Left cardiac atrium (tissue), 4 donors: ENCODE data around the gene PTCD3. TPM values are rescaled to one million over a fixed set of nuclear protein-coding genes. Genes with fewer than 3 reads are reported as not detected.

ENCODE experiments used
- ATAC-seq, 2 donors: fragments of 200-7000 bp; cut with Tn5 transposase; one replicate each; pipeline ENCODE4 v1.9.1; 2020; ENCODE audit warnings: mild to moderate bottlenecking in 2 of 2, moderate library complexity in 2 of 2
- DNase-seq: peaks from one replicate; pipeline ENCODE4 v3.0.0-alpha.2; 2020
- intact Hi-C, 2 donors: fragments of 100-400 bp; cut with DNase I; formaldehyde crosslinking; loops; one replicate each; pipeline versions ENCODE4 v1.14.1 to v1.15.1; 2022 to 2023
- total RNA-seq, 2 donors: library from RNA; stranded (reverse); fragmentation: NEBNext Ultra II Directional; extraction: Animal tissue kit (Norgen Biotek cat#: 25700); gene quantifications; one replicate each; pipeline ENCODE4 v1.2.1, GENCODE V29; 2021
- donor health status: DM: no; HTN: yes; CAD: no.
- donor health status: DM: no; HTN: yes; CAD: no; lungs with severe emphysema.
- donor health status: DM: yes; HTN: yes; CAD: no.
- donor health status: Dilated cardiomyopathy.

Gene PTCD3
- total RNA-seq, 2 donors from 2014 or later = 89.6 to 124 TPM

DNA sequence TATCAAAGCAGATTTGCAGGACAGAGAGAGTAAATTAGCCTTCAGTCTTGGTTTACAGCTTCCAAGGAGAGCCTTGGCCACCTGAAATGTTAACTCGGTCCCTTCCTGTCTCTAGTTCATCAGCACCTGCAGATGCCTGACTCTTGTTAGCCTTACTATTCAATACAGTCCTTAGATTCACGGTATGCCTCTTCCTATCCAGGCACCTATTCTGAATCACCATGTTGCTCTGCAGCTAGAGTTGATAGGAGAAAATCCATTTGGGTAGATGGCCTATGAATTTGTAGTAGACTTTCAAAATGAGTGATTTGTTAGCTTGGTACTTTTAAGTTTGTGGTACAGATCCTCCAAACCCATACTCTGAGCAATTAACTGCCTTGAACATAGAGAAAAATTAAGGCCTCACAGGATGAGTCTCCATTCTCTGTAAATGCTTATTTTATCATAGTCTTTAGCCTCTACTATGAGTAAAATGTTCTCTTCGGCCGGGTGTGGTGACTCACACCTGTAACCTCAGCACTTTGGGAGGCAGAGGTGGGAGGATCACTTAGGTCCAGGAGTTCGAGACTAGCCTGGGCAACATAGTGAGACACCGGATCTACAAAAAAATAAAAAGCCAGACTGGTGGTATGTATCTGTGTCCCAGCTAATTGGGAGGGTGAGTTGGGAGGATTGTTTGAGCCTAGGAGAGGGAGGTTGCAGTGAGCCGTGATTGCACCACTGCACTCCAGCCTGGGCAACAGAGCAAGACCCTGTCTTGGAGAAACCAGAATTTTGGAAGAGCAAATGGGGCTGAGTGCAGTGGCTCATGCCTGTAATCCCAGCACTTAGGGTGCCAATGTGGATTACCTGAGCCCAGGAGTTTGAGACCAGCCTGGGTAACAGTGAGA, 32.9 kb downstream of the PTCD3 start:
- DNase-seq (no peak), ATAC-seq (no peak)
- intact Hi-C loops = no loop called here

DNA sequence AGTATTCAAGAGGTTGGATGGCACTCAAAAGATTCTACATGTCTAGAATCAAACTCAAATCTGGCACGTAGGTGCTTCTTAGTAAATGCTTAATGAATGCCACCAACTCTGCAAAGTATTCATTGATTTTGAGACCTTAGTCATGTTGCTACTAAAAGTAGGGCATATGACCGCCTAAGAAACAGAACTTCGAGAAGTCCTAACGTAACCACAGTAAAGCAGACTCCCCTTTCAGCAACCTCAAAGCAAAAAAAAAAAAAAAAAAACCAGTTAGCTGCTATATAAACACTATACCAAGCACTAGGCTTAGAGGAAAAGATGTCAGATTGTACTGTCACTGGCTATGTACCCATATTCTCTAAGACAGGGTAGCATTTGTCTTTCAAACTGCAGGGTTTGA, 33.9 kb downstream of the PTCD3 start:
- DNase-seq (no peak), ATAC-seq (no peak)
- intact Hi-C loops = no loop called here

GRCh38 chr2:86140969-86141392, 34.9 kb downstream of the PTCD3 start:
- DNase-seq (no peak), ATAC-seq (no peak)
- intact Hi-C loops = no loop called here

DNA sequence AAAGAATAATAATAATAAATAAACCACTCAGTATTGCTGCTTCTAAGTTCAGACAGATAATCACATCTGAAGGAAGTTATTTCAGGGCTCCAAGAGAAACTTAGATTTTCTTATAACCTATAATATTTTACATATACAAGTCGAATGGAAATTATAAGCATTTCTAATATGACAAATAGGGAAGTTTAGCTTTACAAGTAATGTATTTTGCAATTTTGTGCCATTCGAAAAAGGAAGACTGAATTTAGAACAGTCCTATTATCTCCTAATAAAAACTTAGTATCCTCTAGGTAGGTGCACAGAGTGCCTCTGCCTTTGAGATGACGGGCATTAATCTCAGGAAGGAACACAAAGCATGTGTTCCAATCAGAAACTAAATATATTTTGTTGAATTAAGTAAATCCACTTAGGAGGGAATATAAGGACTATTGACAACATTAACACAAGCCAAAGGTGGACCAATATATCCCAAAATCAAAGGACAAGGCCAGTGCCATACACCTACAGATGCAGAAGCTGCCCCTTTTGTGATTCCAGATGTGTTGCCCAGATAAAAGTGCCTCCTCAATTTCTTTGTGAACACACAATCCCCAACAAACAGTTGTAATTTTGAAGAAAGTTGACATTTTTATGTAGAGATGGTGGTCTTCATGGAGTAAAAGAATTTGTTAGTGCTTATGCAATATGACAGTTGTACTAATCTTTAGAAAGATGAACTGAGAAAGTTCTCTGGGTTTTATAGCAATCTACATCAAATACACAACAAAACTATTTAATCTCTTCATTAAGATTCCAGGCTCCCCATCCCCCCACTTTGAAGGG, 36.6 kb downstream of the PTCD3 start:
- intact Hi-C loops = no loop called here
- DNase-seq = no peak
- no peak for ATAC-seq

- intact Hi-C loops = no loop called here
- DNase-seq = no peak
- no peak for ATAC-seq
Observed at GRCh38 chr2:86143307-86143706, 37.3 kb downstream of the PTCD3 start.

GRCh38 chr2:86143926-86144685, 38.1 kb downstream of the PTCD3 start:
- DNase-seq (no peak), ATAC-seq (no peak)
- intact Hi-C loops = no loop called here

GRCh38 chr2:86147793-86148192, 41.8 kb downstream of the PTCD3 start:
- no peak for ATAC-seq
- no peak for DNase-seq
- intact Hi-C loops = no loop called here

DNA sequence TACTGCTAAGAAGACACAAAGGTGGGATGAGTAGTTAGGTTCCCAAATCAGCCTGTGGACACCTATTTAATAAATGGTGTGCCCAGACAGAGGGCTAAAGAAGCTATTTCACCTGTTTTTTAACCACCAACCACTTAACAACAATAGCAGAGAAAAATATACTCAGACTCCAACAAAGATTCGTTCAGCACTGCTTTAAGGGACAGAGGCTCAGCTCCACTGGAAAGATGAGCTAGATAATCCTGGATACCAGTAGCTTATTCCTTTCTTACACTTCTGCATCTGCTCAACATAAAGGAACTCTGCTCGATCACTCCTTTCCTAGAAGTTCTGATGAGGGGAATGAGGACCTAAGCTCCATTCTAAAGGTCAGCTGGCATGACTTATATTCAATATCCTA, 44.5 kb downstream of the PTCD3 start:
- ATAC-seq (no peak), DNase-seq (no peak)
- intact Hi-C loops = no loop called here

GRCh38 chr2:86157009-86157556, 51.0 kb downstream of the PTCD3 start:
- ATAC-seq = no peak
- DNase-seq = no peak
- intact Hi-C loops = no loop called here

DNA sequence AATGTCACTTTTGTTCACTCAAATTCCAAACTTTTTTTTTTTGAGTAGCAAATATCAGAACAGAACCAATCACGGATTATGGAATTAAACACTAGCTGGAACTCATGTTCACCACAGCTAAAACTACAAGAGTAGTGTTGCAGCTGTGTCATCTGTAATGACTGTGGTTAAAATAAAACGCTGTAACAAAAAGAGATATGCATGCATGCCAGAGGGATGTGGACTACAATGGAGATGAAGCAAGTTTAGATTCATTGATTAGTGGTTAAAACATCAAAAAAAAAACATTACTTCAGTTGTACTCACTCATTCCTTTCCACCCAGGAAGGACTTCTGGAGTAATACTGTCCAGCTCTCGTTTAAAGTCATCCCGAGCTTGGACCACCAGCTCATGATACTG, 52.3 kb downstream of the PTCD3 start:
- no peak for DNase-seq
- no peak for ATAC-seq
- intact Hi-C loops = no loop called here

DNA sequence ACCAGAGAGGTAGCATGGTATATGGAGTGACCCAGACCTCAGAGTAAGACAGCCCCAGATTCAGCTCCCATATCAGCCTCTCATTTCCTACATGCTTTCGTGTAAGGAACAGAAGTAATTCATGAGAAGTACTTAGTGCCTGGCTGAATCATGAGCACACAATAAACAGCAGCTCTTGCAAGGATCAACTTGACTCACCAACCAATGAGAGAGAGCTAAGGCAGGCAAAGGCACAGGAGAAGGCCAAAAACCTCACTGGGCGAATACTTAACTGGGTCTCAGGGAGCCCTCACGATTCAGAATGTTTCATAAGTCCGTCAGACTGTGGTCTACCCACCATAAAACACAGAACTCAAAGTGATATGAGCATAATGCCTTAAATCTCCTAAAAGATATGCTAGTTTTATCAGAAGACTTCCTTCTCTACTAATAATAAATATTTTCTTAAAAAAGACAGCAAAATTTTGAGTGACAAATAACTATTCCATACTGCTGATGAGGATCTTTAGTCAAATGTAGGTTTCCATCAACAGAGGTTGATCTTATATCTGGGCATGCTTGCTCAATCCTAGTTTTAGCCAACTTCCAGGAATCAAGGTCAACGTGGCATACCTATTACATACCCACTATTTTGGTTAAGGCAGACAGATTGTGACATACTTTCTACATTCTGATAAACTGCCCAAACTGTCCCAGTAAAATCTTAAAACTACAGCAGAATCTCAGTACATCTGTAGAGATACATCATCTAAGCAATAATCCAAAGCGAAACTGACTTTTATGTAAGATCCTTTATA, 54.3 kb downstream of the PTCD3 start:
- DNase-seq (no peak), ATAC-seq (no peak)
- intact Hi-C loops = loop anchor here (5.0 kb wide), 2 partner anchors 33 to 38 kb away; no protein-coding TSS in a partner anchor

GRCh38 chr2:86170449-86170848, 64.4 kb downstream of the PTCD3 start:
- no peak for DNase-seq
- intact Hi-C loops = loop anchor here in 1 of 2 donors (5.0 kb wide), 1 partner anchor 38 kb away; no protein-coding TSS in a partner anchor
- no peak for ATAC-seq

DNA sequence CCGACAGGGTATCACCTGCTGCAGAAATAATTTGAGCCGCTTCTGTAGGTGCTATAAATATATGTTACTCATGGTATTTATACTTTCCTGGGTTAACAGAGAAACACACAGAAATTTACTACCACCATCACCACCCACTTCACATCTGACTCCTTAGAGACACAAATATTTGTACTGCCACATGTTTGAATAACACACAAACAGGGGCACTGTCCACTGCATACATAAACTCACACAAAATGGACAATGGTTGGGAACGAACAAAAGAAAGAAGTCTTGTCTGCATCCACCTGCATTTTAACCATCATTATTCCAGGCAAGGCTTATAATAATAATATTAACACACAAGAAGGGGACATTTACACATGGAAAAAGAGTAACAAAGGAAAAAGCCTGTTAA, 65.3 kb downstream of the PTCD3 start:
- no peak for ATAC-seq
- DNase-seq = no peak
- intact Hi-C loops = loop anchor here in 1 of 2 donors (5.0 kb wide), 1 partner anchor 39 kb away; no protein-coding TSS in a partner anchor

- DNase-seq (no peak), ATAC-seq (no peak)
- intact Hi-C loops = loop anchor here in 1 of 2 donors (5.0 kb wide), 1 partner anchor 40 kb away; no protein-coding TSS in a partner anchor
Observed at GRCh38 chr2:86172610-86173009, 66.6 kb downstream of the PTCD3 start.

- intact Hi-C loops = loop anchor here in 1 of 2 donors (5.0 kb wide), 1 partner anchor 42 kb away; no protein-coding TSS in a partner anchor
- ATAC-seq (no peak), DNase-seq (no peak)
Observed at GRCh38 chr2:86174445-86174844, 68.4 kb downstream of the PTCD3 start.

- no peak for ATAC-seq
- no peak for DNase-seq
- intact Hi-C loops = no loop called here
Observed at GRCh38 chr2:86175828-86176227, 69.8 kb downstream of the PTCD3 start.

GRCh38 chr2:86176597-86176996, 70.6 kb downstream of the PTCD3 start:
- ATAC-seq = no peak
- DNase-seq = no peak
- intact Hi-C loops = no loop called here

GRCh38 chr2:86185517-86186212, 79.6 kb downstream of the PTCD3 start:
- intact Hi-C loops = no loop called here
- no peak for DNase-seq
- peak in 1 of 2 donors; percentile 8 for ATAC-seq
